HepG2 (cell line): ENCODE data around the gene DAD1. TPM values are rescaled to one million over a fixed set of nuclear protein-coding genes. Genes with fewer than 3 reads are reported as not detected.

Source experiments
- ATAC-seq: fragments of 200-7000 bp; cut with Tn5 transposase; 3 replicates; pipeline ENCODE4 v1.9.1; 2020; ENCODE audit warnings: mild to moderate bottlenecking, moderate library complexity
- BruUV-seq: library from RNA; stranded (reverse); fragments of 400-500 nt; replicated peaks from 2 replicates; lab custom pipeline; 2021; lab: Mats Ljungman, UMichigan
- CTCF ChIA-PET: fragments of 300-600 bp; formaldehyde crosslinking; extraction: SDS; loops from one replicate; lab custom pipeline; 2021; ENCODE audit warnings: low total read pairs, inconsistent platforms, low intra/inter-chr PET ratio; lab: Yijun Ruan, JAX
- POLR2A ChIA-PET: fragments of 350-600 bp; sonication (Branson Sonifier 250); formaldehyde crosslinking; loops from one replicate; lab custom pipeline; 2020; ENCODE audit warnings: antibody characterized with exemption, inconsistent platforms; lab: Yijun Ruan, JAX
- DNase-seq: peaks from one replicate; pipeline ENCODE4 v3.0.0-alpha.2; 2015; ENCODE audit warnings: low spot score
- FAIRE-seq: peaks from 3 replicates; lab custom pipeline; 2011; peaks lifted over from hg19 to GRCh38; lab: Jason Lieb, UNC
- H2AFZ ChIP-seq: one replicate; pipeline ENCODE4 v1.6.1; 2011; ENCODE audit warnings: low read length, inconsistent platforms
- H3K27ac ChIP-seq: fragments of 300-600 bp; 3 replicates; pipeline ENCODE4 v1.8.0; 2011; ENCODE audit warnings: mixed run types, mild to moderate bottlenecking, mixed read lengths, low read length, inconsistent platforms; ENCODE audit not compliant: insufficient read depth; ENCODE audit errors: extremely low read length
- H3K27me3 ChIP-seq, 2 experiments: fragments of 200-600 bp in 1 of 2; 2 replicates in 1 of 2; 3 replicates in 1 of 2; pipeline versions ENCODE4 v1.6.0 to v1.8.0; 2011; ENCODE audit warnings: low read length in 2 of 2, mild to moderate bottlenecking in 2 of 2, moderate library complexity in 2 of 2, inconsistent platforms in 1 of 2; ENCODE audit not compliant: insufficient read depth in 2 of 2, control insufficient read depth in 1 of 2
- H3K36me3 ChIP-seq, 2 experiments: fragments of 200-600 bp in 1 of 2; replicated peaks in 1 of 2; 2 replicates in 1 of 2; 3 replicates in 1 of 2; pipeline versions ENCODE4 v1.5.1 to v1.8.0; 2011; ENCODE audit warnings: low read length in 2 of 2, inconsistent platforms in 1 of 2; ENCODE audit not compliant: insufficient read depth in 2 of 2, control insufficient read depth in 1 of 2
- H3K4me1 ChIP-seq: 2 replicates; pipeline ENCODE4 v1.5.1; 2012; ENCODE audit warnings: low read length, inconsistent platforms; ENCODE audit not compliant: insufficient read depth
- H3K4me2 ChIP-seq: 2 replicates; pipeline ENCODE4 v1.6.0; 2011; ENCODE audit warnings: low read depth, low read length, inconsistent platforms
- H3K4me3 ChIP-seq, 3 experiments: fragments of 200-600 bp in 1 of 3; sonication (generic), shearing (Covaris generic) in 1 of 3; replicated peaks in 1 of 3; 2 replicates each; pipeline ENCODE4 v1.5.1; 2011 to 2016; ENCODE audit warnings: low read length in 3 of 3, inconsistent platforms in 2 of 3, low read depth in 2 of 3, mild to moderate bottlenecking in 2 of 3, control low read depth in 1 of 3, mixed read lengths in 1 of 3; ENCODE audit not compliant: insufficient read depth in 1 of 3
- H3K79me2 ChIP-seq: one replicate; pipeline ENCODE4 v1.6.1; 2011; ENCODE audit warnings: low read length, inconsistent platforms; ENCODE audit not compliant: insufficient read depth
- H3K9ac ChIP-seq: 2 replicates; pipeline ENCODE4 v1.6.0; 2011; ENCODE audit warnings: mild to moderate bottlenecking, low read depth, low read length, inconsistent platforms; ENCODE audit not compliant: insufficient read depth
- H3K9me3 ChIP-seq: 2 replicates; pipeline ENCODE4 v1.5.1; 2012; ENCODE audit warnings: mild to moderate bottlenecking, low read length
- H4K20me1 ChIP-seq: 2 replicates; pipeline ENCODE4 v1.6.0; 2011; ENCODE audit warnings: inconsistent platforms, mild to moderate bottlenecking, low read length, moderate library complexity; ENCODE audit not compliant: insufficient read depth
- GABPB1 ChIP-seq: IDR thresholded peaks from 2 replicates; pipeline ENCODE4 v1.6.1; 2016; ENCODE audit warnings: mild to moderate bottlenecking, missing genetic modification reagents, moderate library complexity, missing compliant biosample characterization
- GPN1 ChIP-seq: sonication (generic); formaldehyde crosslinking; IDR thresholded peaks from 2 replicates; pipeline ENCODE4 v1.5.1; 2020; ENCODE audit warnings: missing genetic modification reagents, borderline replicate concordance
- ISL2 ChIP-seq: sonication (generic); formaldehyde crosslinking; IDR thresholded peaks from 2 replicates; pipeline ENCODE4 v1.5.0; 2020; ENCODE audit warnings: missing genetic modification reagents
- NBN ChIP-seq: fragments of 450-650 bp; conservative IDR thresholded peaks from 2 replicates; pipeline ENCODE4 v1.6.1; 2017
- NFIB ChIP-seq: sonication (generic); formaldehyde crosslinking; IDR thresholded peaks from 2 replicates; pipeline ENCODE4 v1.9.0; 2021; ENCODE audit warnings: missing genetic modification reagents, mild to moderate bottlenecking, borderline replicate concordance
- RFXAP ChIP-seq: sonication (generic); formaldehyde crosslinking; IDR thresholded peaks from 2 replicates; pipeline ENCODE4 v1.4.0; 2020; ENCODE audit warnings: missing genetic modification reagents, borderline replicate concordance
- SNAPC4 ChIP-seq: sonication (generic); formaldehyde crosslinking; IDR thresholded peaks from 2 replicates; pipeline ENCODE4 v1.4.0; 2020; ENCODE audit warnings: mild to moderate bottlenecking, missing genetic modification reagents
- ZBTB7A ChIP-seq: sonication (generic); formaldehyde crosslinking; IDR thresholded peaks from 2 replicates; pipeline ENCODE4 v1.8.0; 2022; ENCODE audit warnings: mild to moderate bottlenecking, missing genetic modification reagents
- ZNF549 ChIP-seq: sonication (generic); formaldehyde crosslinking; IDR thresholded peaks from 2 replicates; pipeline ENCODE4 v1.5.0; 2020; ENCODE audit warnings: missing genetic modification reagents
- ZNF768 ChIP-seq: sonication (generic); formaldehyde crosslinking; IDR thresholded peaks from 2 replicates; pipeline ENCODE4 v1.4.0; 2020; ENCODE audit warnings: missing genetic modification reagents
- ZNF850 ChIP-seq: sonication (generic); formaldehyde crosslinking; conservative IDR thresholded peaks from 2 replicates; pipeline ENCODE4 v1.9.0; 2021; ENCODE audit warnings: mild to moderate bottlenecking, missing genetic modification reagents
- ZSCAN21 ChIP-seq: sonication (generic); formaldehyde crosslinking; IDR thresholded peaks from 2 replicates; pipeline ENCODE4 v1.8.0; 2022; ENCODE audit warnings: mild to moderate bottlenecking, missing genetic modification reagents, moderate library complexity, borderline replicate concordance
- WGBS: methylation state at CpG from one replicate; pipeline ENCODE4 v1.1.6; 2017; ENCODE audit warnings: low lambda C conversion rate; 5-methylcytosine and 5-hydroxymethylcytosine counted together
- in situ Hi-C: cut with HindIII; loops from 2 replicates; pipeline ENCODE4 v1.10.0; 2017; ENCODE audit warnings: low pct_unique_long_range_greater_than_20kb; ENCODE audit not compliant: extremely low pct_ligation_motif_present
- intact Hi-C: fragments of 100-400 bp; cut with micrococcal nuclease; formaldehyde crosslinking; loops from one replicate; pipeline ENCODE4 v1.10.0; 2022; ENCODE audit not compliant: unreplicated experiment
- polyA plus RNA-seq, 8 experiments: library from polyadenylated mRNA; depleted of rRNA in 3 of 8; stranded (reverse) in 7 of 8; unstranded in 1 of 8; fragments of >200 nt; fragmentation: Illumina TruSeq in 4 of 8; extraction: Trizol in 4 of 8; gene quantifications; 2 replicates each; pipeline versions ENCODE4 v1.2.1 to v1.2.3, GENCODE V29; 2011 to 2016; ENCODE audit warnings: low read depth in 4 of 8, missing spikeins in 1 of 8, mixed read lengths in 1 of 8; ENCODE audit not compliant: insufficient read depth in 1 of 8
- total RNA-seq, 5 experiments: library from RNA; depleted of rRNA; stranded (reverse); fragments of >200 nt; fragmentation: Illumina TruSeq; extraction: Trizol; gene quantifications; 2 replicates each; pipeline ENCODE4 v1.2.3, GENCODE V29; 2016; ENCODE audit warnings: low read depth in 1 of 5

DAD1 gene
- total and polyA plus RNA-seq, 2 of the 13 experiments (the other 11 are each of a cell fraction or from before 2014, with no cell fraction given) = 558 to 626 TPM

GRCh38 chr14:22556021-22556989 lies 32.7 kb downstream of the DAD1 start:
- no TSS peak for BruUV-seq
- 29% methylated on average over 28 of the region's 28 CpGs for WGBS
- Histone ChIP-seq H3K4me3 (peak overlapping the region in 2 of 3 experiments; percentile 1 to 66; a peak in 3 of 6 replicates), H3K36me3 (no peaks in the 10 kb centered on the region), H3K27ac (no peak overlapping the region), H3K27me3 (peaks cover 9 to 49% of the 10 kb centered on the region in 2 experiments; a peak in 4 of 5 replicates), H4K20me1 (no peaks in the 10 kb centered on the region), H3K9ac (peak overlapping the region; percentile 21; the same call in 1 of the 2 replicates), H3K4me1 (peaks cover 55% of the 10 kb centered on the region), H2AFZ (peak overlapping the region; percentile 58), H3K4me2 (peak overlapping the region; percentile 80), H3K9me3 (no peaks in the 10 kb centered on the region), H3K79me2 (no peaks in the 10 kb centered on the region)
- in situ Hi-C loops (loop anchor here (5.0 kb wide), 3 partner anchors 96 to 496 kb away; no protein-coding TSS in a partner anchor), intact Hi-C loops (loop anchor here (2.0 to 5.0 kb wide), 4 partner anchors 88 to 264 kb away; partner anchors contain the start of gene OR6J1)
- POLR2A ChIA-PET = interaction anchor here (1.0 to 1.5 kb wide), 3 partner anchors 14 to 373 kb away, joined by 3 read pairs; partner anchors contain the start of genes DAD1 and PRMT5
- FAIRE-seq (no peak), DNase-seq (no peak), ATAC-seq (peak; percentile 0; the same call in 1 of the 3 replicates)
- CTCF ChIA-PET = interaction anchor here (0.6 to 7.7 kb wide), 31 partner anchors 12 to 564 kb away, joined by 3 to 200 read pairs (median 8); partner anchors contain the start of genes ABHD4, AJUBA, CDH24 and DAD1
- TF ChIP-seq GPN1 (CRISPR knock-in tag) = no peak
- peak; percentile 37; the same call in 1 of the 2 replicates for TF ChIP-seq ZNF768 (CRISPR knock-in tag)
- peak; percentile 70 for TF ChIP-seq ZBTB7A (CRISPR knock-in tag)
- TF ChIP-seq ZNF850 = no peak
- TF ChIP-seq ZNF549 (CRISPR knock-in tag) = no peak
- no peak for TF ChIP-seq SNAPC4
- TF ChIP-seq RFXAP (CRISPR knock-in tag) = 0 out of 2 replicates have a peak, but pooled peaks have one; percentile 34
- TF ChIP-seq GABPB1 (CRISPR knock-in tag) = peak; percentile 35; the same call in 1 of the 2 replicates
- no peak for TF ChIP-seq NFIB (CRISPR knock-in tag)
- TF ChIP-seq NBN = no peak
- no peak for TF ChIP-seq ISL2
- TF ChIP-seq ZSCAN21 (CRISPR knock-in tag) = no peak
